ENCODE measurements around the gene APPBP2. TPM values are rescaled to one million over a fixed set of nuclear protein-coding genes. Genes with fewer than 3 reads are reported as not detected.
A peak's percentile ranks its signal among the peaks of the same experiment; 100 is the strongest.
"Not testable (repeated sequence)": the region's sequence is repeated elsewhere in the genome, so short reads cannot be mapped to it uniquely, and the experiment has no call there.

The APPBP2 gene
- total RNA-seq (ENCODE audit: insufficient read depth, low replicate concordance) = 60.7 TPM

- peak; percentile 95 for DNase-seq (ENCODE audit: low spot score)
Measured at GRCh38 chr17:60525685-60526514, at the start of gene APPBP2. Gene APPBP2, minus strand, starts transcription at chr17:60526242. Its CDS starts 311 bp downstream, at chr17:60525931.

GRCh38 chr17:60573236-60574051 lies 47.4 kb upstream of the APPBP2 start:
- peak; percentile 74 for DNase-seq (ENCODE audit: low spot score)

- DNase-seq (ENCODE audit: low spot score) = no peak
Measured at GRCh38 chr17:60565233-60565632, 39.2 kb upstream of the APPBP2 start.

- DNase-seq (ENCODE audit: low spot score) = no peak
Measured at GRCh38 chr17:60563743-60564142, 37.7 kb upstream of the APPBP2 start.

- DNase-seq (ENCODE audit: low spot score) = no peak
Measured at GRCh38 chr17:60562421-60562820, 36.4 kb upstream of the APPBP2 start.

- DNase-seq (ENCODE audit: low spot score) = no peak
Measured at GRCh38 chr17:60560860-60561257, 34.8 kb upstream of the APPBP2 start.

GRCh38 chr17:60559995-60560859 lies 34.2 kb upstream of the APPBP2 start:
- DNase-seq (ENCODE audit: low spot score) = no peak

- DNase-seq (ENCODE audit: low spot score) = no peak
Measured at GRCh38 chr17:60559659-60559994, 33.6 kb upstream of the APPBP2 start.

GRCh38 chr17:60557805-60558204 lies 31.8 kb upstream of the APPBP2 start:
- DNase-seq (ENCODE audit: low spot score) = no peak

GRCh38 chr17:60555786-60556185 lies 29.7 kb upstream of the APPBP2 start:
- no peak for DNase-seq (ENCODE audit: low spot score)

GRCh38 chr17:60554377-60554788 lies 28.3 kb upstream of the APPBP2 start:
- peak; percentile 17 for DNase-seq (ENCODE audit: low spot score)

GRCh38 chr17:60552255-60552654 lies 26.2 kb upstream of the APPBP2 start:
- DNase-seq (ENCODE audit: low spot score) = not testable (repeated sequence)

- no peak for DNase-seq (ENCODE audit: low spot score)
Measured at GRCh38 chr17:60548990-60549389, 22.9 kb upstream of the APPBP2 start.

- no peak for DNase-seq (ENCODE audit: low spot score)
Measured at GRCh38 chr17:60545465-60546191, 19.6 kb upstream of the APPBP2 start.

GRCh38 chr17:60542071-60542470 lies 16.0 kb upstream of the APPBP2 start:
- no peak for DNase-seq (ENCODE audit: low spot score)

GRCh38 chr17:60540460-60540859 lies 14.4 kb upstream of the APPBP2 start:
- no peak for DNase-seq (ENCODE audit: low spot score)

GRCh38 chr17:60539807-60540206 lies 13.8 kb upstream of the APPBP2 start:
- DNase-seq (ENCODE audit: low spot score) = no peak

GRCh38 chr17:60538726-60539125 lies 12.7 kb upstream of the APPBP2 start:
- no peak for DNase-seq (ENCODE audit: low spot score)

- DNase-seq (ENCODE audit: low spot score) = no peak
Measured at GRCh38 chr17:60535382-60536279, 9.6 kb upstream of the APPBP2 start.

- DNase-seq (ENCODE audit: low spot score) = no peak
Measured at GRCh38 chr17:60534613-60535157, 8.6 kb upstream of the APPBP2 start.
